HL-60 (cell line): ENCODE results near the gene MGME1.

ENCODE experiments used
- GABPA ChIP-seq: IDR thresholded peaks from 2 replicates; pipeline ENCODE4 v1.6.1; 2012; ENCODE audit warnings: low read depth
- SPI1 ChIP-seq: IDR thresholded peaks from 2 replicates; pipeline ENCODE4 v1.6.1; 2012; ENCODE audit warnings: low read depth, mild to moderate bottlenecking, borderline replicate concordance
- TF ChIP-seq, protein P1 (sequence below): IDR thresholded peaks from one replicate; pipeline ENCODE4 v1.5.1; 2011; ENCODE audit warnings: low read length, control low read depth, inconsistent platforms; ENCODE audit not compliant: insufficient read depth
- TF ChIP-seq, protein P2 (sequence below): IDR thresholded peaks from 2 replicates; pipeline ENCODE4 v1.6.1; 2012; ENCODE audit warnings: low read depth; ENCODE audit not compliant: insufficient replicate concordance

DNA sequence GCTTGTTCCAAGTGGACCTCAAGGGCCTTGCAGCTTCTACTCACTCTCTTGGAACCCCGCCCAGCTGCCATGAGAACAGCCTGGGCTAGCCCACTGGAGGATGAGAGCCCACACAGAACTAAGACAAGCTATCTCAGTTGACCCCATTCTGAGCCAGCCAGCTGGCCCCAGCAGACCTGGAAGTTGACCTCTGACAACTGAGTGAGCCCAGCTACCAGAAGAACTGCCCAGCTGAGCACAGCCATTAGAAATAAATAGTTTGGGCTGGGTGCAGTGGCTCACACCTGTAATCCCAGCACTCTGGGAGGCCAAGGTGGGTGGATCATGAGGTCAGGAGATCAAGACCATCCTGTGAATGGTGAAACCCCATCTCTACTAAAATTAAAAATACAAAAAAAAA is 37.3 kb upstream of the MGME1 start:
- TF ChIP-seq SPI1: no peak
- TF ChIP-seq, protein P1, sequence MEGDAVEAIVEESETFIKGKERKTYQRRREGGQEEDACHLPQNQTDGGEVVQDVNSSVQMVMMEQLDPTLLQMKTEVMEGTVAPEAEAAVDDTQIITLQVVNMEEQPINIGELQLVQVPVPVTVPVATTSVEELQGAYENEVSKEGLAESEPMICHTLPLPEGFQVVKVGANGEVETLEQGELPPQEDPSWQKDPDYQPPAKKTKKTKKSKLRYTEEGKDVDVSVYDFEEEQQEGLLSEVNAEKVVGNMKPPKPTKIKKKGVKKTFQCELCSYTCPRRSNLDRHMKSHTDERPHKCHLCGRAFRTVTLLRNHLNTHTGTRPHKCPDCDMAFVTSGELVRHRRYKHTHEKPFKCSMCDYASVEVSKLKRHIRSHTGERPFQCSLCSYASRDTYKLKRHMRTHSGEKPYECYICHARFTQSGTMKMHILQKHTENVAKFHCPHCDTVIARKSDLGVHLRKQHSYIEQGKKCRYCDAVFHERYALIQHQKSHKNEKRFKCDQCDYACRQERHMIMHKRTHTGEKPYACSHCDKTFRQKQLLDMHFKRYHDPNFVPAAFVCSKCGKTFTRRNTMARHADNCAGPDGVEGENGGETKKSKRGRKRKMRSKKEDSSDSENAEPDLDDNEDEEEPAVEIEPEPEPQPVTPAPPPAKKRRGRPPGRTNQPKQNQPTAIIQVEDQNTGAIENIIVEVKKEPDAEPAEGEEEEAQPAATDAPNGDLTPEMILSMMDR: no peak
- TF ChIP-seq GABPA: no peak
- TF ChIP-seq, protein P2, sequence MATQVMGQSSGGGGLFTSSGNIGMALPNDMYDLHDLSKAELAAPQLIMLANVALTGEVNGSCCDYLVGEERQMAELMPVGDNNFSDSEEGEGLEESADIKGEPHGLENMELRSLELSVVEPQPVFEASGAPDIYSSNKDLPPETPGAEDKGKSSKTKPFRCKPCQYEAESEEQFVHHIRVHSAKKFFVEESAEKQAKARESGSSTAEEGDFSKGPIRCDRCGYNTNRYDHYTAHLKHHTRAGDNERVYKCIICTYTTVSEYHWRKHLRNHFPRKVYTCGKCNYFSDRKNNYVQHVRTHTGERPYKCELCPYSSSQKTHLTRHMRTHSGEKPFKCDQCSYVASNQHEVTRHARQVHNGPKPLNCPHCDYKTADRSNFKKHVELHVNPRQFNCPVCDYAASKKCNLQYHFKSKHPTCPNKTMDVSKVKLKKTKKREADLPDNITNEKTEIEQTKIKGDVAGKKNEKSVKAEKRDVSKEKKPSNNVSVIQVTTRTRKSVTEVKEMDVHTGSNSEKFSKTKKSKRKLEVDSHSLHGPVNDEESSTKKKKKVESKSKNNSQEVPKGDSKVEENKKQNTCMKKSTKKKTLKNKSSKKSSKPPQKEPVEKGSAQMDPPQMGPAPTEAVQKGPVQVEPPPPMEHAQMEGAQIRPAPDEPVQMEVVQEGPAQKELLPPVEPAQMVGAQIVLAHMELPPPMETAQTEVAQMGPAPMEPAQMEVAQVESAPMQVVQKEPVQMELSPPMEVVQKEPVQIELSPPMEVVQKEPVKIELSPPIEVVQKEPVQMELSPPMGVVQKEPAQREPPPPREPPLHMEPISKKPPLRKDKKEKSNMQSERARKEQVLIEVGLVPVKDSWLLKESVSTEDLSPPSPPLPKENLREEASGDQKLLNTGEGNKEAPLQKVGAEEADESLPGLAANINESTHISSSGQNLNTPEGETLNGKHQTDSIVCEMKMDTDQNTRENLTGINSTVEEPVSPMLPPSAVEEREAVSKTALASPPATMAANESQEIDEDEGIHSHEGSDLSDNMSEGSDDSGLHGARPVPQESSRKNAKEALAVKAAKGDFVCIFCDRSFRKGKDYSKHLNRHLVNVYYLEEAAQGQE: no peak
